H1 (cell line): ENCODE results near the gene LYPD6B. TPM values are rescaled to one million over a fixed set of nuclear protein-coding genes. Genes with fewer than 3 reads are reported as not detected.
A peak's percentile ranks its signal among the peaks of the same experiment; 100 is the strongest.

Experiments used
- CTCF ChIA-PET: fragments of 300-600 bp; sonication (Branson Sonifier 250); formaldehyde crosslinking; loops from one replicate; lab custom pipeline; 2021; ENCODE audit not compliant: partially characterized antibody; lab: Charles Lee
- POLR2A ChIA-PET: fragments of 300-600 bp; sonication (Branson Sonifier 250); formaldehyde crosslinking; loops from one replicate; lab custom pipeline; 2021; ENCODE audit warnings: inconsistent platforms; ENCODE audit not compliant: partially characterized antibody; lab: Charles Lee
- DNase-seq, 2 experiments: peaks; one replicate each; pipeline versions ENCODE4 v3.0.0 to v3.0.0-alpha.2; 2010 to 2022; ENCODE audit warnings: low spot score in 2 of 2, low read depth in 1 of 2, mixed read lengths in 1 of 2
- FAIRE-seq: peaks from 2 replicates; lab custom pipeline; 2011; peaks lifted over from hg19 to GRCh38; lab: Jason Lieb, UNC
- H2AFZ ChIP-seq: 2 replicates; pipeline ENCODE4 v1.8.1; 2012; ENCODE audit warnings: low read length, inconsistent platforms
- H2AK5ac ChIP-seq: 2 replicates; pipeline ENCODE4 v1.6.1; 2013; ENCODE audit warnings: low read depth, low read length
- H2BK120ac ChIP-seq: replicated peaks from 2 replicates; pipeline ENCODE3; 2013; ENCODE audit warnings: low read depth, low read length, inconsistent platforms
- H2BK12ac ChIP-seq: 2 replicates; pipeline ENCODE4 v1.6.1; 2013; ENCODE audit warnings: low read depth, low read length
- H2BK15ac ChIP-seq: 2 replicates; pipeline ENCODE4 v1.6.1; 2013; ENCODE audit warnings: low read length
- H2BK20ac ChIP-seq: 2 replicates; pipeline ENCODE4 v1.6.1; 2013; ENCODE audit warnings: low read length
- H2BK5ac ChIP-seq: 2 replicates; pipeline ENCODE4 v1.6.1; 2013; ENCODE audit warnings: low read depth, low read length
- H3K14ac ChIP-seq: 2 replicates; pipeline ENCODE4 v1.6.1; 2013; ENCODE audit warnings: inconsistent platforms; ENCODE audit not compliant: insufficient read length
- H3K18ac ChIP-seq: 2 replicates; pipeline ENCODE4 v1.6.1; 2013; ENCODE audit warnings: low read length; ENCODE audit errors: extremely low read depth
- H3K23ac ChIP-seq: 2 replicates; pipeline ENCODE4 v1.6.1; 2013; ENCODE audit warnings: inconsistent platforms; ENCODE audit not compliant: insufficient read length
- H3K23me2 ChIP-seq: 2 replicates; pipeline ENCODE4 v1.6.1; 2013; ENCODE audit warnings: low read depth, low read length
- H3K27ac ChIP-seq: 2 replicates; pipeline ENCODE4 v1.6.1; 2011; ENCODE audit warnings: low read depth, low read length, inconsistent platforms
- H3K27me3 ChIP-seq, 4 experiments: replicated peaks in 1 of 4; 1 replicate in 1 of 4; 2 replicates in 3 of 4; pipeline versions ENCODE4 v1.6.1 to v1.8.1; 2011 to 2013; ENCODE audit warnings: low read length in 3 of 4, mild to moderate bottlenecking in 3 of 4, inconsistent platforms in 2 of 4, mixed read lengths in 2 of 4, moderate library complexity in 1 of 4; ENCODE audit not compliant: control insufficient read depth in 3 of 4, insufficient read depth in 3 of 4; ENCODE audit errors: extremely low read depth in 1 of 4
- H3K36me3 ChIP-seq, 4 experiments: 2 replicates each; pipeline versions ENCODE4 v1.6.1 to v1.8.1; 2011 to 2013; ENCODE audit warnings: mild to moderate bottlenecking in 4 of 4, low read length in 3 of 4, moderate library complexity in 2 of 4, control low read depth in 1 of 4, inconsistent platforms in 1 of 4; ENCODE audit not compliant: insufficient read depth in 4 of 4, control insufficient read depth in 2 of 4
- H3K4ac ChIP-seq: replicated peaks from 2 replicates; pipeline ENCODE3; 2013; ENCODE audit warnings: low read length, low read depth, mixed read lengths, inconsistent platforms; ENCODE audit not compliant: insufficient read length
- H3K4me1 ChIP-seq, 4 experiments: replicated peaks in 1 of 4; 1 replicate in 1 of 4; 2 replicates in 3 of 4; pipeline versions ENCODE4 v1.6.1 to v1.8.1; 2011 to 2013; ENCODE audit warnings: low read length in 3 of 4, inconsistent platforms in 2 of 4, mixed read lengths in 1 of 4; ENCODE audit not compliant: insufficient read depth in 4 of 4, control insufficient read depth in 3 of 4
- H3K4me2 ChIP-seq, 2 experiments: 2 replicates each; pipeline versions ENCODE4 v1.6.1 to v1.8.1; 2011 to 2013; ENCODE audit warnings: low read depth in 2 of 2, low read length in 2 of 2, control low read depth in 1 of 2, inconsistent platforms in 1 of 2, mild to moderate bottlenecking in 1 of 2; ENCODE audit not compliant: insufficient read depth in 1 of 2
- H3K4me3 ChIP-seq, 4 experiments: fragments of 200-600, 300-600 bp in 1 of 4; sonication (generic), shearing (Covaris generic), sonication (Bioruptor Twin) in 1 of 4; 2 replicates each; pipeline versions ENCODE4 v1.5.1 to v1.8.1; 2011 to 2016; ENCODE audit warnings: low read length in 4 of 4, low read depth in 3 of 4, control low read depth in 2 of 4, inconsistent platforms in 2 of 4, mild to moderate bottlenecking in 2 of 4, mixed read lengths in 1 of 4, moderate library complexity in 1 of 4; ENCODE audit not compliant: insufficient read depth in 2 of 4; ENCODE audit errors: extremely low read depth in 1 of 4
- H3K56ac ChIP-seq: replicated peaks from 2 replicates; pipeline ENCODE3; 2013; ENCODE audit warnings: low read depth, mild to moderate bottlenecking, mixed read lengths, low read length, inconsistent platforms; ENCODE audit not compliant: insufficient read length
- H3K79me1 ChIP-seq: 2 replicates; pipeline ENCODE4 v1.6.1; 2013; ENCODE audit warnings: low read depth, low read length, control low read depth
- H3K79me2 ChIP-seq, 2 experiments: 2 replicates each; pipeline versions ENCODE4 v1.6.1 to v1.8.1; 2012 to 2013; ENCODE audit warnings: low read length in 2 of 2, mild to moderate bottlenecking in 2 of 2, inconsistent platforms in 1 of 2; ENCODE audit not compliant: insufficient read depth in 2 of 2, control insufficient read depth in 1 of 2
- H3K9ac ChIP-seq, 4 experiments: replicated peaks in 1 of 4; 1 replicate in 1 of 4; 2 replicates in 3 of 4; pipeline versions ENCODE4 v1.6.1 to v1.8.1; 2011 to 2013; ENCODE audit warnings: low read depth in 3 of 4, low read length in 3 of 4, control low read depth in 2 of 4, mild to moderate bottlenecking in 2 of 4, moderate library complexity in 2 of 4, inconsistent platforms in 1 of 4; ENCODE audit errors: extremely low read depth in 1 of 4
- H3K9me3 ChIP-seq, 2 experiments: 2 replicates each; pipeline versions ENCODE4 v1.6.1 to v1.8.1; 2012 to 2013; ENCODE audit warnings: mild to moderate bottlenecking in 2 of 2, moderate library complexity in 2 of 2, control low read depth in 1 of 2, inconsistent platforms in 1 of 2, low read depth in 1 of 2, low read length in 1 of 2, mixed read lengths in 1 of 2; ENCODE audit not compliant: insufficient read depth in 2 of 2
- H4K20me1 ChIP-seq, 2 experiments: replicated peaks in 1 of 2; 2 replicates each; pipeline versions ENCODE3 to v1.8.1; 2011 to 2013; ENCODE audit warnings: inconsistent platforms in 2 of 2, low read length in 2 of 2, mild to moderate bottlenecking in 1 of 2; ENCODE audit not compliant: insufficient read depth in 2 of 2, control insufficient read depth in 1 of 2
- H4K5ac ChIP-seq: 2 replicates; pipeline ENCODE4 v1.6.1; 2013; ENCODE audit warnings: low read length, low read depth, mixed read lengths, inconsistent platforms; ENCODE audit not compliant: insufficient read length
- H4K8ac ChIP-seq: 2 replicates; pipeline ENCODE4 v1.8.0; 2013; ENCODE audit warnings: mild to moderate bottlenecking, moderate library complexity, low read length, inconsistent platforms; ENCODE audit not compliant: insufficient read depth; ENCODE audit errors: extremely low read depth
- H4K91ac ChIP-seq: replicated peaks from 2 replicates; pipeline ENCODE3; 2013; ENCODE audit warnings: low read length, mixed read lengths, inconsistent platforms; ENCODE audit not compliant: insufficient read length
- ASH2L ChIP-seq: fragments of 200-600, 300-600 bp; sonication (generic); IDR thresholded peaks from one replicate; pipeline ENCODE4 v1.7.1; 2017; ENCODE audit warnings: low read length
- BCL11A ChIP-seq, 2 experiments: IDR thresholded peaks; one replicate each; pipeline ENCODE4 v1.6.1; 2011; ENCODE audit warnings: low read depth in 2 of 2, low read length in 2 of 2, mild to moderate bottlenecking in 2 of 2
- BRCA1 ChIP-seq: IDR thresholded peaks from 2 replicates; pipeline ENCODE4 v1.6.1; 2012; ENCODE audit warnings: low read depth, low read length, improper control_type of control experiment
- EP300 ChIP-seq, 2 experiments: IDR thresholded peaks; 1 replicate in 1 of 2; 2 replicates in 1 of 2; pipeline ENCODE4 v1.6.1; 2011 to 2012; ENCODE audit warnings: low read depth in 2 of 2, low read length in 2 of 2, mild to moderate bottlenecking in 2 of 2, borderline replicate concordance in 1 of 2, inconsistent platforms in 1 of 2, moderate library complexity in 1 of 2
- FOSL1 ChIP-seq: IDR thresholded peaks from 2 replicates; pipeline ENCODE4 v1.6.1; 2011; ENCODE audit warnings: mild to moderate bottlenecking, low read depth, low read length, moderate library complexity; ENCODE audit not compliant: insufficient read depth
- KDM5A ChIP-seq: fragments of 200-600 bp; IDR thresholded peaks from 2 replicates; pipeline ENCODE4 v1.7.1; 2012; ENCODE audit warnings: mild to moderate bottlenecking, low read length, inconsistent platforms, mixed read lengths
- POU5F1 ChIP-seq: IDR thresholded peaks from 2 replicates; pipeline ENCODE4 v1.6.1; 2011; ENCODE audit warnings: low read depth, mild to moderate bottlenecking, low read length, moderate library complexity
- RBBP5 ChIP-seq: IDR thresholded peaks from 2 replicates; pipeline ENCODE4 v1.7.1; 2012; ENCODE audit warnings: low read depth, mild to moderate bottlenecking, inconsistent platforms, low read length, moderate library complexity, borderline replicate concordance
- SIN3A ChIP-seq, 2 experiments: IDR thresholded peaks in 1 of 2; conservative IDR thresholded peaks in 1 of 2; 2 replicates each; pipeline ENCODE4 v1.6.1; 2011 to 2012; ENCODE audit warnings: low read length in 2 of 2, improper control_type of control experiment in 1 of 2, low read depth in 1 of 2, mild to moderate bottlenecking in 1 of 2
- TAF1 ChIP-seq: IDR thresholded peaks from 2 replicates; pipeline ENCODE4 v1.6.1; 2011; ENCODE audit warnings: mild to moderate bottlenecking, low read depth, low read length
- TEAD4 ChIP-seq: IDR thresholded peaks from 2 replicates; pipeline ENCODE4 v1.6.1; 2012; ENCODE audit warnings: low read depth, low read length, inconsistent platforms, mixed read lengths
- WGBS, 2 experiments: shearing (Covaris generic) in 1 of 2; methylation state at CpG; one replicate each; pipeline versions ENCODE4 v1.1.6 to v1.1.7; 2013 to 2015; ENCODE audit warnings: low lambda C conversion rate in 2 of 2, mixed read lengths in 2 of 2, inconsistent platforms in 1 of 2, low coverage in 1 of 2, missing lambda C conversion rate in 1 of 2; ENCODE audit not compliant: insufficient replicate concordance in 2 of 2, insufficient coverage in 1 of 2, insufficient read length in 1 of 2; ENCODE audit errors: extremely low coverage in 1 of 2, missing lambda C conversion rate in 1 of 2; 5-methylcytosine and 5-hydroxymethylcytosine counted together
- polyA plus RNA-seq, 7 experiments: library from polyadenylated mRNA; depleted of rRNA in 3 of 7; stranded (reverse) in 5 of 7; unstranded in 2 of 7; fragments of >200 nt in 5 of 7; fragments of 200-250 nt in 2 of 7; gene quantifications; 1 replicate in 5 of 7; 2 replicates in 1 of 7; 4 replicates in 1 of 7; pipeline versions ENCODE4 v1.2.1 to v1.2.3, GENCODE V29; 2011 to 2013; ENCODE audit warnings: missing spikeins in 2 of 7, mixed read lengths in 2 of 7
- total RNA-seq: library from RNA; stranded (reverse); fragmentation: NEBNext Ultra II Directional; extraction: Animal tissue kit (Norgen Biotek cat#: 25700); gene quantifications from 2 replicates; pipeline ENCODE4 v1.2.1, GENCODE V29; 2021
- TF ChIP-seq, protein P1 (sequence below): IDR thresholded peaks from 2 replicates; pipeline ENCODE4 v1.6.1; 2011; ENCODE audit warnings: low read depth, mild to moderate bottlenecking, low read length; ENCODE audit not compliant: insufficient read depth

LYPD6B gene
- total and polyA plus RNA-seq, 2 of the 8 experiments (the other 6 are each of a cell fraction or from before 2014, with no cell fraction given) = 2.2 to 3.5 TPM

DNA sequence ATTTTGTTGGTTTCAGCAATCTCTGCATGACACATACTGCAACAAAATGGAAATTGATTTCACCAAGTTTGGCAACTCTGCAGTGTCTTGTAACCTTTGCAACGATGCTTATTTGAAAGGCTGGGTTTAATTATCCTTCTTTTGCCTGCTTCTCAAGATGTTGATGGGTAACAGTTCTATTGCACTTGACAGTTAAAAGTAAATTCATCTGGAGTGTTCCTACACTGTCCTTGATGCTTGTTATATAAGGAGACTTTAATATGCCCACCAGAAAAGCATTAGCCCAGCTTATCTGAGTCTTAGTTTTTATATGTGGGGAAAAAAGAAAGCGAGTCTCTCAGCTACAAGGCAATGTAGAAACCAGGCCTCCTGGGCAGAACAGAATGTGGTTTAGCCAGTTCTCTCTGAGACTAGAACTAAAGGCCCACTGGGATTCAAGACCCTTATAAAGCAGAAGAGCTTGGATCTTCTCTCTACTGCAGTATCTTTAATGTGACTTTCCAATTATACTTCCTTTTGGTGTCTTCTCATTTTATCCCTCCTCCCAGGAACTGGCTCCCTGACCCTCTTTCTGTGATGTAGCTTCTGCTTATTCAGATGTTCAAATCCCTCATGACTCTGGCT is 185.1 kb downstream of the LYPD6B start:
- 67% methylated on average over 2 of the region's 2 CpGs; no CpG with 5 or more reads in 1 of the 2 experiments for WGBS, 2 experiments
- ChIA-PET POLR2A (no interaction called here), CTCF (interaction anchor here (1.1 to 3.1 kb wide), 3 partner anchors 13 to 207 kb away, joined by 4 to 7 read pairs (median 4); partner anchors contain the start of gene LYPD6B)
- H3K56ac ChIP-seq = no peak overlapping the region
- FAIRE-seq (peak; percentile 83), DNase-seq (peak in 1 of 2 experiments; percentile 7)
- H3K4me1 ChIP-seq = peaks cover 2 to 10% (median 8%) of the 10 kb centered on the region in 4 experiments
- no peak overlapping the region for H2AK5ac ChIP-seq
- no peak overlapping the region for H2BK120ac ChIP-seq
- no peak overlapping the region for H3K27ac ChIP-seq
- H3K27me3 ChIP-seq = no peaks in the 10 kb centered on the region
- H4K5ac ChIP-seq = no peak overlapping the region
- no peaks in the 10 kb centered on the region for H4K20me1 ChIP-seq
- no peak overlapping the region for H4K8ac ChIP-seq
- H3K4me2 ChIP-seq = peak overlapping the region; percentile 30 to 39; a peak in 3 of 4 replicates
- no peaks in the 10 kb centered on the region for H3K79me1 ChIP-seq
- 0 out of 2 replicates have a peak overlapping the region, but pooled peaks have one; percentile 53 for H3K18ac ChIP-seq
- H2BK12ac ChIP-seq = no peak overlapping the region
- H2BK15ac ChIP-seq = no peak overlapping the region
- H2AFZ ChIP-seq = no peak overlapping the region
- H3K4me3 ChIP-seq = peak overlapping the region in 1 of 4 experiments; percentile 33; a peak in 1 of 8 replicates
- no peaks in the 10 kb centered on the region; the same call in 1 of the 2 replicates for H3K23me2 ChIP-seq
- no peaks in the 10 kb centered on the region for H3K79me2 ChIP-seq
- H4K91ac ChIP-seq = no peak overlapping the region
- no peak overlapping the region for H3K14ac ChIP-seq
- H3K9ac ChIP-seq = no peak overlapping the region
- H2BK20ac ChIP-seq = no peak overlapping the region
- no peaks in the 10 kb centered on the region for H3K36me3 ChIP-seq
- H2BK5ac ChIP-seq = no peak overlapping the region
- H3K4ac ChIP-seq = no peak overlapping the region
- H3K23ac ChIP-seq = no peak overlapping the region
- no peaks in the 10 kb centered on the region for H3K9me3 ChIP-seq
- TF ChIP-seq SIN3A (conservative IDR thresholded peaks at IDR 0.05 in 1 of 2, IDR thresholded peaks at IDR 0.05 in 1 of 2; ENCODE audit: low read depth in 1 of 2, low read length in 2 of 2) = no peak
- peak; percentile 84 for TF ChIP-seq ASH2L
- TF ChIP-seq, protein P1, sequence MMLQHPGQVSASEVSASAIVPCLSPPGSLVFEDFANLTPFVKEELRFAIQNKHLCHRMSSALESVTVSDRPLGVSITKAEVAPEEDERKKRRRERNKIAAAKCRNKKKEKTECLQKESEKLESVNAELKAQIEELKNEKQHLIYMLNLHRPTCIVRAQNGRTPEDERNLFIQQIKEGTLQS = no peak
- no peak for TF ChIP-seq EP300 (IDR thresholded peaks at IDR 0.05; ENCODE audit: borderline replicate concordance in 1 of 2, low read depth in 2 of 2, low read length in 2 of 2)
- TF ChIP-seq BCL11A (IDR thresholded peaks at IDR 0.05; ENCODE audit: low read depth in 2 of 2, low read length in 2 of 2) = peak in 1 of 2 experiments; percentile 18
- no peak for TF ChIP-seq BRCA1
- no peak for TF ChIP-seq FOSL1
- no peak for TF ChIP-seq POU5F1
- TF ChIP-seq TAF1 = no peak
- TF ChIP-seq RBBP5 = 0 out of 2 replicates have a peak, but pooled peaks have one; percentile 52
- TF ChIP-seq KDM5A = no peak
- peak; percentile 74 for TF ChIP-seq TEAD4
